IPS-15b (cell line): ENCODE results near the gene DAGLB.

Experiments used
- H3K27me3 ChIP-seq: one replicate; pipeline ENCODE4 v1.6.1; 2013; ENCODE audit warnings: low read length; ENCODE audit not compliant: control insufficient read depth, insufficient read depth
- H3K36me3 ChIP-seq: one replicate; pipeline ENCODE4 v1.6.1; 2013; ENCODE audit warnings: low read length; ENCODE audit not compliant: control insufficient read depth, insufficient read depth
- H3K4me1 ChIP-seq: one replicate; pipeline ENCODE4 v1.6.1; 2013; ENCODE audit warnings: mild to moderate bottlenecking, low read length; ENCODE audit not compliant: control insufficient read depth, insufficient read depth
- H3K4me3 ChIP-seq: one replicate; pipeline ENCODE4 v1.5.1; 2013; ENCODE audit warnings: low read depth, low read length
- H3K9ac ChIP-seq: one replicate; pipeline ENCODE4 v1.6.1; 2013; ENCODE audit warnings: low read depth, mild to moderate bottlenecking, low read length
- H3K9me3 ChIP-seq: one replicate; pipeline ENCODE4 v1.6.1; 2013; ENCODE audit warnings: mild to moderate bottlenecking, low read length; ENCODE audit not compliant: control insufficient read depth, insufficient read depth

Gene DAGLB

GRCh38 chr7:6375348-6376101, 72.2 kb downstream of the DAGLB start:
- Histone ChIP-seq H3K9me3 (no peaks in the 10 kb centered on the region), H3K9ac (peak overlapping the region; percentile 79), H3K36me3 (no peaks in the 10 kb centered on the region), H3K4me1 (peaks cover 2% of the 10 kb centered on the region), H3K27me3 (no peaks in the 10 kb centered on the region), H3K4me3 (peak overlapping the region; percentile 60)

GRCh38 chr7:6367701-6368211, 80.0 kb downstream of the DAGLB start:
- no peaks in the 10 kb centered on the region for H3K36me3 ChIP-seq
- no peak overlapping the region for H3K9ac ChIP-seq
- H3K27me3 ChIP-seq, result no peaks in the 10 kb centered on the region
- H3K4me3 ChIP-seq, result no peak overlapping the region
- no peaks in the 10 kb centered on the region for H3K4me1 ChIP-seq
- no peaks in the 10 kb centered on the region for H3K9me3 ChIP-seq

- H3K4me1 ChIP-seq, result no peaks in the 10 kb centered on the region
- H3K9me3 ChIP-seq, result no peaks in the 10 kb centered on the region
- no peak overlapping the region for H3K9ac ChIP-seq
- H3K4me3 ChIP-seq, result no peak overlapping the region
- H3K27me3 ChIP-seq, result no peaks in the 10 kb centered on the region
- H3K36me3 ChIP-seq, result no peaks in the 10 kb centered on the region
These were observed 82.3 kb downstream of the DAGLB start for GRCh38 chr7:6365451-6365850.

- no peaks in the 10 kb centered on the region for H3K27me3 ChIP-seq
- H3K4me1 ChIP-seq, result no peaks in the 10 kb centered on the region
- H3K9ac ChIP-seq, result no peak overlapping the region
- no peaks in the 10 kb centered on the region for H3K9me3 ChIP-seq
- H3K36me3 ChIP-seq, result no peaks in the 10 kb centered on the region
- H3K4me3 ChIP-seq, result no peak overlapping the region
These were observed 86.9 kb downstream of the DAGLB start for GRCh38 chr7:6360841-6361240.

GRCh38 chr7:6359734-6360133, 88.0 kb downstream of the DAGLB start:
- no peaks in the 10 kb centered on the region for H3K27me3 ChIP-seq
- H3K4me1 ChIP-seq, result no peaks in the 10 kb centered on the region
- H3K9ac ChIP-seq, result no peak overlapping the region
- no peaks in the 10 kb centered on the region for H3K9me3 ChIP-seq
- no peak overlapping the region for H3K4me3 ChIP-seq
- no peaks in the 10 kb centered on the region for H3K36me3 ChIP-seq
